HG03520 (cell line): Measurements from ENCODE around the gene UBE2G2.

ENCODE experiments used
- ATAC-seq: cut with Tn5 transposase; IDR thresholded peaks from one replicate; pipeline ENCODE4 v1.9.1; 2021; ENCODE audit warnings: mild to moderate bottlenecking, moderate library complexity; ENCODE audit not compliant: unreplicated experiment

The UBE2G2 gene

DNA sequence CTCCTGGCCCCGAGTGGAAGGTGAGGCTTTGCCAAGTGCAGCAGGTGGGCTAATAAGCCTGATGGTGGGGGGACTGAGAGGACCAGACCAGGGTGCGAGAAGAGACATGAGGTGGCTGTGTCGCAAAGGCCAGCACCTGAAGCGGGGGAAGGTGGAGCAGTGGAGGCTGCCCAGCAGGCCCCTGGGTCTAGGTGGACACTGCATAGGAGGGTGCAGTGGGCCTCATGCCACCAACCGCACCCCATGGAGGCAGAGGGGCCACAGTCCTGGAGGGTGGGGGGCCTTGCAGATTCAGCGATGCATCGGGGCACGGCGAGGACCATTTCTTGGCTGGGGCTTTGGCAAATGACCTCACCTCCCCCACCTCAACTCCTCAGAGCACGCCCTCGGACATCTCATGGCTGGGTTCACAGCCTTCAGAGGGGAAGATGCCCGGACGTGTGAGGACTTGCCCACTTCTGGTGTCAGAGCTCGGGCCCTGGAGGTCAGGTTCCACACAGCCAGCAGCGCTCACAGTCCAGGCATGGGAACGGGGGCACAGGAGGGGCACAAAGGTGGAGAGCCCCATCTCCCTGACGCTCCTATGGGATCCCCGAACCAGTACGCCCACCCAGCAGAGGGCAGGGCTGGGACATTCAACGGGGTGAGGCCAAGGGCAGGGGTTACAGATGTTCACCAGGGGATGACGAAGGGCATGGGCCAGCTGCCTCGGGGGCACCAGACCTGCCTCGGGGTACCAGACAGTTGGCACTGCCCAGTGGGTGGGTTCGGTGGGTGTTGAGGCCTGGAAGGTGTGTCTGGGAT is 35.4 kb downstream of the UBE2G2 start:
- ATAC-seq = no peak

GRCh38 chr21:44765231-44766013 is 36.2 kb downstream of the UBE2G2 start:
- ATAC-seq = no peak

GRCh38 chr21:44764319-44765230 is 37.0 kb downstream of the UBE2G2 start:
- ATAC-seq = no peak

- no peak for ATAC-seq
These were observed 37.9 kb downstream of the UBE2G2 start for GRCh38 chr21:44763451-44764318.

- no peak for ATAC-seq
These were observed 38.6 kb downstream of the UBE2G2 start for GRCh38 chr21:44763050-44763378.

- ATAC-seq = no peak
These were observed 39.2 kb downstream of the UBE2G2 start for GRCh38 chr21:44762221-44763049.

- ATAC-seq = no peak
These were observed 39.8 kb downstream of the UBE2G2 start for GRCh38 chr21:44761747-44762208.

DNA sequence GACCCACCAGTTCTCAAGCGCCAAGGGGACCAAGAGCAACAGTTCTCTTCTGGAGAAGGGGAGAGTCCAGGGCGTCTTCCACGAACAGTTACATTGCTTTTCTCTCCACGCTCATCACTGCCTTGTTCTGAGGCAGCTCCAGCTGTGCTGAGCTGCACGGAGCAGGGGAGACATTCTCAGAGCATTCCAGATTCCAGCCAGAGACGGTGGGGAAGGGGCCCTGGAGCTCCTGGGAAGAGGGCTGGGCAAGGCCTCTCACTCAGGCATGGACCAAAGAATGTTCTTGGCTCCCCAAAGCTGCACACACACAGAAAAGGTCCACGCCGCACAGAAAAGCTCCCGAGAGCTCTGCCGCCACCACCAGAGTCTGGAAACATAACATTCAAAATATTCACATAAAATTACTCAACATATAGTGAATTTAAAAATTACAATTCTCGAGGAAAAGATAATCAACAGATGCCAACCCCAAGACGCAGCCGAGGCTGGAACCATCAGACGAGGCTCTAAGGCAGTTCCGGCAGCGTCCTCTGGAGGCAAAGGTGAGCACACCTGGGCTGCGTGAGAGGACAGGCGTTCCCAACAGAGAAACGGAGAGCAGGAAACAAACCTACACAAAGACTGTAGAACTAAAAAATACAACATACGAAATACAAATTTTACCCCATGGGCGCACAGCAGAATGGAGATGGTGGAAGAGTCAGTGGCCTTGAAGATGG is 40.5 kb downstream of the UBE2G2 start:
- no peak for ATAC-seq

DNA sequence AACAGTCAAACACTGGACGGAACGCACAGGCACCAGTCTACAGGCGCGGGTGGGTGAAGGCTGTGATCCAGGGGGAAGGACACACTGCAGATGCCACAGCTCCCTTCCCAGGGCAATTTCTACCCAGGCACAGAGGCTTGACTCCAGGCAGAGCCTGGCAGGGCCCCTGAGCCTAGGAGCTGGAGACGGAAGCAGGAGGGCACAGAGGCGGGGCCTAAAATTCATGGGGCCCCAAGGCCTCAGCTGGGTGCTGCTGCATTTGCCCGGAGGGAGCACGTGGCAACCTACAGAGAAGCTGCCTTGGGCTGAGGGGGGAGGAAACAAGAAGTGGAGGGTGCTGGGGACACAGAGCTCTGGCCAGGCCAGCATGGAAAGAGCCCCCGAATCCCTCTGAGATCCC is 41.2 kb downstream of the UBE2G2 start:
- no peak for ATAC-seq

DNA sequence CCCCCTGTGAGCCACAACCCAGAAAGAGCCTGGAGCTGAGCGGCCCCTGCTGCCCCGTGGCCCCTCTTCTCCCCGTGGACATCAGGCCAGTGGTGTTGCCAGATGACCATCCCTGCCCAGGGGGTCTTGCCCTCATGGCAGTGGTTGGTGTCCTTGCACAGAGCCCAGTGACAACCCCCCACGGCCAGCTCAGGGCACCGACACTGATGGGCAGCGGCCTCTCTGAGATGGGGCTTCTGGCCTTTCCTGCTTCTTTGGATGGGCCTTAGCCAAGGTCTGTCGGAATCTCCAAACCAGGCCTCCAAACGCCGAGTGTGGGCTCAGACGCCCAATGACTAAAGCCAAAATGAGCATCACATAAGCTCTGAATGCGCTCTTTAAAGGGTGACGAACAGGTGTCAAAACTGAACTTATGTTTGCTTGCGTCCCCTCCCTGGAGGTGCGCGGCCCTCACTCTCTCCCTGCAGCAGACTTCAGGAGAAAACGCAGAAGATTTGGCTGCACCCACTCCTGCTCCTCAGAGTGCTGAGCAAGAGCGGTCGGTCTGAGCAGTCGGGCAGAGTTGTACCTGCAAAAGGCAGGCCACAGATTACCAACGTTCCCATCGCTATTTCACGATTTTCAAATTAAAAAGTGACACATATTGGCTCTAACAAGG is 41.9 kb downstream of the UBE2G2 start:
- ATAC-seq = no peak

- no peak for ATAC-seq
These were observed 42.6 kb downstream of the UBE2G2 start for GRCh38 chr21:44758781-44759627.

- ATAC-seq = no peak
These were observed 43.5 kb downstream of the UBE2G2 start for GRCh38 chr21:44758141-44758561.

DNA sequence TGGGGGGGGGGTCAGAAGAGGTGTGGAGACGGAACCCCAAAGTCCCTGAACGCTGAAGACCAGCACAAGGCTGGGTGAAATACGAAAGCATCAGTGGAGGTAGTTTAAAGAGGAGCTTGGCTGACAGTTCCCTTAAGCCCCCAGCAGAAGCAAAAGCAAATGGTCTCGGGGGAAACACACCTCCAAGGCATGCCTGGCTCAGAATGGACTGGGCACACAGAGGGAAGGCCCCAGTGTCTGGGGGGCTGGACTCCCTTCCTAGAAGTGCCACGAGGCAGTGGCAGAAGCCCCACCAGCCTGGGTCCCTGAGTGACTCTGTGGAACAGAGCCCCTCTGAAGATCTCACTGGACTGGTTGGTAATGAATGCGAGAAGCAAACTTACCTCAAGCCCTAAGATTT is 43.9 kb downstream of the UBE2G2 start:
- ATAC-seq = no peak

DNA sequence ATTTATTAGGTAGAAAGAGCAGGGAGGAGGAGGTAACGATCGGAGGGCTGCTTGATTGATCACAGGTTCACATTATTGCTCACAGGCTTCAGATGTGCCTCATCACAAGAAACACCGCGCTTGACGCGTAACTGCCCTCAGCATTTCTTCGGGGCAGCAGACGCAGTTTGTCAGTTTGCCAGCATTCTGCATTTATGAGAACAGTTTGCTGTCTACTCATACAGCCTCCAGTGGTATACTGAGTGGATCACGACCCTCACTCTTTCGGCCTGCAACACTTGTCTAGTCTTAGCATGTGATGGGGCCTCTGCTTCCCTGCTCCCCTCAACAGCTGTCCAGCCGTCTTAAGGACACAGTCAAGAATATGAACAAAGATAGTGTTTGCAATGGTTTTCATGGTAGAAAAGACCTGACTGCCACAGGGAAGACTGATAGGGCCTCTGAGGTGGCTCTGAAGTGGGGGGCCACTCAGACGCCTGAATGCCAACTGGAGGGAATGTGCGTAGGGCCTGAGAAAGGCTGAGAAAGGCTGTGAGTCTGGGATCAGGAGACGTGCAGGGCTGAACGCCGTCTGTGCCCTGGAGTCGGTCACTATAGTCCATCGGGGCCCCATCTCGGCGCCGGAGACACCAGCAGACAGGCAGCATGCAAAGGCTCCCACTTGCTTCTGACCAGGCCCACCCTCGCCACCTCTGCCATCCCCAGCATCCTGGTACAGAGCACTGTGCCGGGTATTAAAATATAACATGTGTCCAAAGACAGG is 45.0 kb downstream of the UBE2G2 start:
- no peak for ATAC-seq

- no peak for ATAC-seq
These were observed 46.4 kb downstream of the UBE2G2 start for GRCh38 chr21:44755227-44755626.

DNA sequence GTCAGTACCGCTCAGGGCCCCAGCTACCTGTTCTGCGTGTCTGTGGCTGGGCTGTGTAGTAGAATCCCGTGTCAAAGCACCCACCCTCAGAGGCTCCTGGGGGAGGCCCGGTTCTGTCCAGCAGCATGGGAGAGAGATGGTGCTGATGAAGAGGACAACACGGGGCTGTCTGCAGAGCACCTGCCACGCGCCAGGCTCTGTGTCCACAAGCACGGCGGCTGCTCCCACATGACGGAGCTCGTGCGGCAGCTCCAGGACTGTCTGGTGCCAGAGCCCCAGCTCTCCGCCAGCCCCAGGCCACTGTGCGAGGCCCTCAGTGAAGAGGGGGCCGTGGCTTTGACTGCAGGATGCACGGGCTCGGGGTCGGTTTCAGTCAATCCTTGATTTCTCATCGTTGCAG is 48.3 kb downstream of the UBE2G2 start:
- ATAC-seq = no peak
